GM19328 (cell line): ENCODE results near the gene EXOC3.
A peak's percentile ranks its signal among the peaks of the same experiment; 100 is the strongest.

Experiments used
- ATAC-seq: cut with Tn5 transposase; IDR thresholded peaks from one replicate; pipeline ENCODE4 v1.9.1; 2021; ENCODE audit warnings: mild to moderate bottlenecking, moderate library complexity; ENCODE audit not compliant: unreplicated experiment

Gene EXOC3

DNA sequence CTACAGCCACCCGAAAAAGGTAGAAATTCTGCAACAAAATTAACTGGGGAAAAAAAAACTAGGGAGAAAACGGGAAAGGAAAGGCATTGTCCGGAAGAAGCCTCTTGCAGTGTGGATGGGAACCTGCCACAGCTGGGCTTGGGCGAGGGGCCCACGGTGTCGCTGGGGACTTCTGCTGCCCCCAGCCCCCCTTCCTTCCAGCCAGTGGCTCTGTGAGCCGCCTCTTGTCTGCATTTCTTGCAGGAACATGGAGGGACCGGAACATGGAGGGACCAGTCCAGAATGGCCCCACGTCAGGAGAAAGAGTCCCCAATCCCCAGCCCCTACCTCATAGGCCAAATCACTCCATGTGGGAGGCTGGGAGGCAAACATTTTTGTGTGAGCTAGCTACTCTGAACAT is 36.9 kb upstream of the EXOC3 start:
- ATAC-seq: no peak

DNA sequence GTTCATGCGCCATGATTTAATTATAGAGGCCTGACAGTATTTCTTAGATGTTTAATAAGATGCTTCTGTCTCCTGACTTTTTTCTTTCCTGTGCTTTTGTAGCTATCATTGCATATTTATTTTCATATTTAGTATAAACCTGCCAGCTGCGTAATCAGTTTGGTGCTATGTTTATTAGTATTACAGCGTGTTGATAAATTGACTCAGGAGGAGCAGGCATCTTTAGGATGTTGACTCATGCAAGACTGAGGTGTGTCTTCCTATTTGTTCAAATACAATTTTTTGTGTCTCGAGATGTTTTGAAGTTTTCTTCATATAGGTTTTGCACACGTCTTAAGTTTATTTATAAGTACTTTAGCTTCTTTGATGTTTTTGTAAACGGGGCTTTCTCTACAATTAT is 35.9 kb upstream of the EXOC3 start:
- ATAC-seq: no peak

DNA sequence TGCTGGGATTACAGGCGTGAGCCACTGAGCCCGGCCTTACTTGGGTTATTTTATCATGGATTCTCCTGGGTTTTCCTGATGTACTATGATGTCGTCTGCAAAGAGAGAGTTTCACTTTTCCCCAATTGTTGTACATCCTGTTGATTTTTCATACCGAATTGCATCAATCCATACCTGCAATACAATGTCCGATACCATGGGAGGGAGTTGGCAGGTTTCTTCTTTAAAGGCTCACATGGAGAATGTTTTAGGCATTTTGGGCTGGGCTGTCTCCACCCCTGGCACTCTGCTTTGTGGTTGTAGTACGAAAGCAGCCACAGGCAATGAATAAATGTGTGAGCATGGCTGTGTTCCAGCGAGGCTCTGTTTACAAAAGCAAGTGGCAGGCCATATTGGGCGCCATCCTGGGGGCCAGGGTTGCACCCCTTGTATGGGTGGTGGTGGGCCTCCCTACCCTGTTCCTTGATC is 35.1 kb upstream of the EXOC3 start:
- no peak for ATAC-seq

- no peak for ATAC-seq
Measured at GRCh38 chr5:410911-411517, 32.0 kb upstream of the EXOC3 start.

GRCh38 chr5:411728-412127 is 31.2 kb upstream of the EXOC3 start:
- ATAC-seq: no peak

DNA sequence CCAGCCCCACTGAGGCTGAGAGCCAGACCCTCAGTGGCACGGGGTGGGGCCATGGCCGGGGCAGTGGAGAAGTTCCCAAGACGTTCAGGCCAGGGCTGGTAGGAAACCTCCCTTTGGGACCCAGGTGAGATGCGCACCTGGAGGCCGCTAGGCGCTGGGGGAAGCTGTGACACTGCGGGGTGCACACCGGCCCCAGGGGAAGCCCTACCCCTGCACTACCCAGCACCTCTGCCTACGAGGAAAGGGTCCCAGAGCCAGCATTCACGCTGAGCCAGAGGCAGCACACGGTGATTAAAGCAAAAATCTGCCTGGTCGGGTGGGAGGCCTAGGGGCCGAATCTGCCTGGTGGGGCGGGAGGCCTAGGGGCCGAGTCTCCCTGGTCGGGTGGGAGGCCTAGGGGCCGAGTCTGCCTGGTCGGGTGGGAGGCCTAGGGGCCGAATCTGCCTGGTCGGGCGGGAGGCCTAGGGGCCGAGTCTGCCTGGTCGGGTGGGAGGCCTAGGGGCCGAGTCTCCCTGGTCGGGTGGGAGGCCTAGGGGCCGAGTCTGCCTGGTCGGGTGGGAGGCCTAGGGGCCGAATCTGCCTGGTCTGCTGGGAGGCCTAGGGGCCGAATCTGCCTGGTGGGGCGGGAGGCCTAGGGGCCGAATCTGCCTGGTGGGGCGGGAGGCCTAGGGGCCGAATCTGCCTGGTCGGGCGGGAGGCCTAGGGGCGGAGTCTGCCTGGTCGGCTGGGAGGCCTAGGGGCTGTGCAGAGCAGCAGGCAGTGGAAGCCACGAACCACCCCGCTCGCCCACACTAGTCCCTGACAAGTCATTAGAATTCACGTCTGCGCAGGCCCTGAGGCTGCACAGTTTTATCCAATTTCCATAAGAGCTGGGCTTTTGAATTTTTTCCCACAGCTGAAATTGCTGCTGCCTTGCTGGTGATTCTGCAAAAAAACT is 27.7 kb upstream of the EXOC3 start:
- ATAC-seq: peak; percentile 67

DNA sequence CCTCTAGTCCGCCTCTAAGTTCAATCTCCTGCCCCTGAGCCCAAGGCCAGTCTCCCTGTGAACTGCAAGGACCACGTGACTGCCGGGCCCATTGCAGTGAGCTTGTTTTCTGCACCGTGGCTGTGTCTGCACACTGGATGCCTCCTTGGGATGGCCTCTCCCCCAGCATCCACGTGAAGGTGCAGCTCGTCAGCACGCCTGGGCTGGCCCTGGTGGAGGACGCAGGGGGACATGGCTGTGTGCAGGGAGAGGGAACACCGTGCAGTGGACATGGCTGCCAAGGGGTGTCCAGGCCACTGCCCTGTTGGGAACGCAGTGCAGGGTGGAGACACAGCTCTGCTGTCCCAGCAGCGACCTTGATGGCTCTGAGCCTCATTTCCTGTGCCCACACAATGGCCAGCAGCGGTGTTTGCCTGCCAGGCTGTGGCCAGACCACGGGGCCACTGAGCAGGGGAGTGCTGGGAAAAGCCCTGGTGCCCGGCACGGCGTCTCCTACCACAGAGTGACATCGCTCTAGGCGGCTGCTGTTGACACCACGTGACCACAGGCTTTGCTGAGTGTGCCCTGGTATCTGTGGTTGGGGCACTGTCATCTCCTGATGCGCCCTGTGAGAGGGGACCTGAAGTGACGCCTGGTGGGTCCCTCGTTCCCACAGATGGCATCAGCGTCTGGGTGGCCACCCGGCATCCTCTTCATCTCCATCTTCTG is 26.9 kb upstream of the EXOC3 start:
- peak; percentile 17 for ATAC-seq

GRCh38 chr5:416636-416960 is 26.4 kb upstream of the EXOC3 start:
- ATAC-seq: no peak

DNA sequence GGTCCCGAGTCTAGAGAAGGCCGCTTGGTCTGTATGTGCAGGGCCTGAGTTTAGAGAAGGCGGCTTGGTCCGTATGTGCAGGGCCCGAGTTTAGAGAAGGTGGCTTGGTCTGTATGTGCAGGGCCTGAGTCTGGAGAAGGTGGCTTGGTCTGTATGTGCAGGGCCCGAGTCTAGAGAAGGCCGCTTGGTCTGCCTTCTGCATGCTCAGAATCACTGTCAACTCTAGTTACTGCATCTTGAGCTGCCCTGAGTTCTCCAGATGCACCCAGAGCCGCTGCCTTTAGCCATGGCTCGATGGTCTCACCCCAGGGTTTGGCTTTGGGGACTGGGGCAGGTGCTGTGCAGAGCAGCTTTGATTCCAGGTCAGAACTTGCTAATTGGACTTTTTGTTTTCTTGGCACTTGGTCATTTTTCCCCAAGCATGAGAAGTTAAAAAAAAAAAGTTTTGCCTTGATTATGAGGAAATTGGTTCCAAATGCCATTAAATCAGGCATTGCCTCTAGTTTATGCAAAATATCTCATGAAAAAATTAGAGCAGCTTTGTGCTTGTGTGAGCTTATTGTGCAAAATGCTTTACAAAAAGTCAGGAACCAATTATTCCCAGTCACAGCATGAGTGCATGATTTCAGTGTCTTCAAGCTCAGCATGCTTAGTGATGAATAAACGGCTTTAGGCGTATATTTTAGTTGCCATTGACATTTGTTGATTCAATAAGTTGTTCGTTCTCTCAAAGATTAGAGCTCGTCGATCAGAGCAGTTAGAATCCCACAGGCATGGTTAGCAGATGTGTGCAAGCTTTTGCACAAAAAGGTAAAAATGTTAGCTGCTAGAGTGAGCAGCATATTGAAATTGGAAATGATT is 25.4 kb upstream of the EXOC3 start:
- ATAC-seq: no peak

- ATAC-seq: no peak
Measured at GRCh38 chr5:418162-419121, 24.5 kb upstream of the EXOC3 start.

DNA sequence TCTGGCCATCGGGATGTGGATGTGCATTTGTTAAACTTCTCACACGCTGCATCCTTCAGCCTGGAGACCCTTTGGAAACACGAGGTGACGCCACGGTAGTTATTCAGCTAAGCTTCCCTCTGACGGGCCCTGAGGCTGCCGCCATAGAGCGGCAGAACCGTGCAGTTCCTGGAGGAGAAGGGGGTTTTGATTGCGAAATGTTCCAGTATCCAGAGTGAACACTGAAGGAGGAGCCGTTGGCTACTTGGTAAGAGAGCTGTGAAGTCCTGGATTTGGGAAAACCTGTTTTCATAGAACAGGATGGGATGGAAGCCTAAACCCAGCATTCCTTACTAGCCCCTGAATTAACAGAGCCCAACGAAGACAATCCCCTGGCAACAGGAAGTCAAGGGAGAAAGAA is 23.0 kb upstream of the EXOC3 start:
- ATAC-seq: no peak

DNA sequence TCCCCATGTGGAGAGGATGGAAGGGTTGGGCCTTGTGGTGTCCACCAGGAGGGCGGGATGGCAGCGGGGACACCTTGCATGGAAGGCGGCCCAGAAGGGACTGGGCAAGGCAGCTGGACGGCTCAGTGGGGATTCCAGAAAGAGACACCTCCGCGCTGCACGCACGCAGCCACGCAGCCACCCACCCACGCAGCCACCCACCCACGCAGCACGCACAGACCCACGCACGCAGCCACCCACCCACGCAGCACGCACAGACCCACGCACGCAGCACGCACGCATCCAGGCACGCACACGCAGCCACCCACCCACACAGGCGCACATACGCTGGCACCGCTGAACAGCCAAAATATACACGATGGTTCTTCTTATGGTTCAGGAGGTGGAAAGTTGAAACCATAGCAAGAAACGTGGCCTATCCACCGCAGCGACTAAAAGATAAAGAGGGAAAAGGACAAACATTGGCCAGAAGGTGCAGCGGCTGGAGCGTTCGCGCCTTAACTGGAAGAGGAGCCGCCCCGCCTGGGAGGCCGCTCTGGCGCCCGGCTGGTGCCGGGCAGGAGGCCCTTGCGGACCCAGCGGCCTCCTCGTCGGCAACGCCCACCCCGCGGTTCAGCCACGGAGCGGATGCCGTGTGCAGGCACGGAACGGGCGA is 22.2 kb upstream of the EXOC3 start:
- no peak for ATAC-seq

GRCh38 chr5:421287-421880 is 21.6 kb upstream of the EXOC3 start:
- no peak for ATAC-seq

DNA sequence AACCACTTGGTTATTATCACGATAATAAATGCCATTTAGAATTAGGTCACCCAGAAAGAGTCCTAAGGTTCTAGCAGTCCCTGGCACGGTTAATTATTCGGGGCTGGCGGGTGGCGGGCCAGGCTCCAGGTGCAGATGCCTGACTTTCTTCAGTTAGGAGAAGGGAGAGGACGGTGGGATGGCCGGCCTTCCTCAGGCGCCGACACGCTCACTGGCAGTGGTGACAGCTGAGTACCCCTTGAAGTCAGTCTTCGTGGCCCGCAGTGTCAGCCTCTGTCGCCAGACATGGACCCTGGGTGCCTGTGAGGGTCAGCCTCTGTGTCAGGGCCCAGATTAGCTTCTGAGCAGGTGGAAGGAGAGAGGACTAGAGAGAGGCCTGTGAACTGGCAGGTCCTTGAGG is 21.1 kb upstream of the EXOC3 start:
- ATAC-seq: no peak

DNA sequence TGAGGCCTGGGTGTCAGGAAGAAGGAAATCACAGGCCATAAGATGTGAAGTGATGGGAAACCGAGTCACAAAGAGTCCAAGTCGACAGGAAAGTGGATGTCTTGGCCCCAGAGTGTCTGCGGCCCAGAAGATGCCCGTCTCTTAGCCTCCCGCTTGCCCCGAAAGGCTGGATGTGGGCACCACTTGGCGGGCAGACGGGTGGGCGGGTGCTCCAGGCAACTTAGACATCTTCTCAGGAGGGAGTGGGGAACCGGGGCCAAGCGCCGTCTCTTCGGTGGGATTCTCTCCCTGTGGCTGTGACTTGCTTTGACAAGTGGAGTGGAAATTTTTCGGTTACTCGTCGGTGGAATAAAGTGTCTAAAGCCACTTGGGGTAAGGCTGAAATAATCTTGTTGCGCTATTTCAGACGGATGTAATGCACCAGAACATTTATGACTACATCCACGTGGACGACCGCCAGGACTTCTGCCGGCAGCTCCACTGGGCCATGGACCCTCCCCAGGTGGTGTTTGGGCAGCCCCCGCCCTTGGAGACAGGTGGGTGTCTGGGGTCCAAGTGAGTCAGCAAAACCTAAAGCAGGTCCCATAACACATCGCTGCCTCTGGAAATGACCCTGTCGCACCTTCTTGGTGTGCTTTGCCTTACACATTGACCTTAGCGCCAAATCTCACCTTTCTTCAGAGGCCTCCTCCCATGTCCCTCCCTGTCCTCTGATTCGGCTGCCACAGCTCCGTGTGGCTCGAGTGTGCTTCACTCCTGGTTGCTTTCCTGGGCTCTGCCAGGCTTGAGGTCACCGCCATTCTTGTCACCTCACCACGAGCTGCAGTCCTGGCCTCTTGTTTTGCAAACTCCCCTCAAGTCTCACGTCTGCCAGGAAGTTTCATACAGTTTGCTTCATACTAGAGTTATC is 20.4 kb upstream of the EXOC3 start:
- ATAC-seq: no peak

DNA sequence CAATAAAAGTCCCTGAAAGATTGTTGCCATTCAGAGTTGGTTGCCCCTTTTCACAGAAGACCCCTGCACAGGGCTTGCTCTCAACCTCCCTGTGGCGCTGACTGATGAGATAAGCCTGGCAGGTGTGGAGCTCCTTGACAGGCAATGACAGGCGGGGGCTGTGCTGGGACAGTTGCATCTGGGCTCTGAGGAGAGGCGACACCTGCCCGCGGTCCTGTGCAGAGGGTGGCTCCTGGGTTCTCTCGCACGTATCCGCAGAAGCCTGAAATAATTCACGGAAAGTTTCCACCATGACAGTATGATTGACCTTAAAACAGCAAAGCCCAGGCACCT is 19.8 kb upstream of the EXOC3 start:
- no peak for ATAC-seq

DNA sequence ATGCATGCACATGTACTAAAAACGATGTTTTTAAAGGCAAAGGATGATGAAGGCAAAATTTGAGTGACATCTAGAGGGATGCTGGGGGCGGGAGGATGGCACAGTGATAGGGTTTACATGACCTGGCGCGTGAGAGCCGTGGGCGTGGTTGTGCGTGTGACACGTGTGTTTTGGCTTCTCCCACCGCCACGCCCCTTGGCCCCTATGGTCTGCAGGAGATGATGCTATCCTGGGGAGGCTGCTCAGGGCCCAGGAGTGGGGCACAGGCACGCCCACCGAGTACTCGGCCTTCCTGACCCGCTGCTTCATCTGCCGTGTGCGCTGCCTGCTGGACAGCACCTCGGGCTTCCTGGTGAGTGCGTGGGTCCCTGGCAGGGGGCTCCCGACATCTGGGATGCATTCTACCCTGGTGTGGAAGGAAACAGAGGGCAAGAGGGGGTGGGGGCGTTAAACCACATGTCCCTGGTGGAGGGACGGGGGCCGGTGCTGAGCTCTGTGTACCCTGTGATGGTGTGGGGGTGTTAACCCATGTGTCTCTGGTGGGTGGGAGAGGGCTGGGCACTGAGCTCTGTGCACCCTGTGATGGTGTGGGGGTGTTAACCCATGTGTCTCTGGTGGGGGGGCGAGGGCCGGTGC is 19.2 kb upstream of the EXOC3 start:
- no peak for ATAC-seq
